GM12878 (cell line): ENCODE measurements around the gene MAT1A. TPM values are rescaled to one million over a fixed set of nuclear protein-coding genes. Genes with fewer than 3 reads are reported as not detected.

Source experiments
- ATAC-seq: fragments of 200-7000 bp; cut with Tn5 transposase; 3 replicates; pipeline ENCODE4 v1.9.1; 2020; ENCODE audit warnings: mild to moderate bottlenecking, moderate library complexity
- BruUV-seq: library from RNA; stranded (reverse); fragments of 400-500 nt; replicated peaks from 2 replicates; lab custom pipeline; 2021; lab: Mats Ljungman, UMichigan
- CTCF ChIA-PET: fragments of 300-600 bp; sonication (Branson Sonifier 250); formaldehyde crosslinking; extraction: SDS; loops from one replicate; lab custom pipeline; 2021; ENCODE audit warnings: inconsistent platforms; lab: Yijun Ruan, JAX
- POLR2A ChIA-PET: fragments of 350-600 bp; formaldehyde crosslinking; extraction: SDS; loops from one replicate; lab custom pipeline; 2021; ENCODE audit warnings: inconsistent platforms; lab: Charles Lee
- RAD21 ChIA-PET: fragments of 300-600 bp; sonication (Branson Sonifier 250); formaldehyde crosslinking; loops from one replicate; lab custom pipeline; 2023; ENCODE audit warnings: antibody characterized with exemption; ENCODE audit not compliant: unreplicated experiment; lab: Charles Lee
- SMC1A ChIA-PET: fragments of 300-600 bp; sonication (Branson Sonifier 250); formaldehyde crosslinking; loops from one replicate; lab custom pipeline; 2023; ENCODE audit not compliant: unreplicated experiment, uncharacterized antibody; lab: Charles Lee
- DNase-seq: peaks from one replicate; pipeline ENCODE4 v3.0.0-alpha.2; 2011; ENCODE audit warnings: low read depth, low spot score
- FAIRE-seq: peaks from 3 replicates; lab custom pipeline; 2011; peaks lifted over from hg19 to GRCh38; lab: Jason Lieb, UNC
- H2AFZ ChIP-seq: 2 replicates; pipeline ENCODE4 v1.6.0; 2011; ENCODE audit warnings: low read depth, low read length, control low read depth; ENCODE audit not compliant: control insufficient read depth
- H3K27ac ChIP-seq: 2 replicates; pipeline ENCODE4 v1.5.1; 2011; ENCODE audit warnings: control low read depth; ENCODE audit not compliant: control insufficient read depth, insufficient read depth
- H3K27me3 ChIP-seq, 2 experiments: replicated peaks in 1 of 2; 2 replicates each; pipeline versions ENCODE4 v1.6.0 to v1.6.1; 2011; ENCODE audit warnings: low read length in 1 of 2; ENCODE audit not compliant: control insufficient read depth in 2 of 2, insufficient read depth in 2 of 2
- H3K36me3 ChIP-seq, 2 experiments: 2 replicates each; pipeline ENCODE4 v1.5.1; 2011; ENCODE audit warnings: low read length in 1 of 2; ENCODE audit not compliant: control insufficient read depth in 2 of 2, insufficient read depth in 2 of 2
- H3K4me1 ChIP-seq: 2 replicates; pipeline ENCODE4 v1.6.1; 2011; ENCODE audit warnings: mild to moderate bottlenecking, low read length, moderate library complexity, mixed read lengths; ENCODE audit not compliant: control insufficient read depth, insufficient read depth
- H3K4me2 ChIP-seq: 2 replicates; pipeline ENCODE4 v1.6.0; 2011; ENCODE audit warnings: control low read depth; ENCODE audit not compliant: control insufficient read depth, insufficient read depth
- H3K4me3 ChIP-seq: fragments of 200-600 bp; sonication (generic); 2 replicates; pipeline ENCODE4 v1.5.1; 2016
- H3K79me2 ChIP-seq: 2 replicates; pipeline ENCODE4 v1.6.0; 2011; ENCODE audit warnings: low read length; ENCODE audit not compliant: control insufficient read depth, insufficient read depth
- H3K9ac ChIP-seq: 2 replicates; pipeline ENCODE4 v1.8.0; 2011; ENCODE audit warnings: low read length, control low read depth, mixed read lengths; ENCODE audit not compliant: control insufficient read depth, insufficient read depth
- H3K9me3 ChIP-seq: replicated peaks from 3 replicates; pipeline ENCODE4 v1.5.1; 2011; ENCODE audit warnings: mild to moderate bottlenecking, low read length; ENCODE audit not compliant: control insufficient read depth, insufficient read depth
- H4K20me1 ChIP-seq: 2 replicates; pipeline ENCODE4 v1.6.0; 2011; ENCODE audit not compliant: control insufficient read depth, insufficient read depth
- CBX5 ChIP-seq: sonication (generic); IDR thresholded peaks from 2 replicates; pipeline ENCODE4 v1.6.1; 2016; ENCODE audit warnings: low read depth, moderate library complexity, mild to moderate bottlenecking, inconsistent platforms
- ESRRA ChIP-seq: IDR thresholded peaks from 2 replicates; pipeline ENCODE4 v1.6.1; 2012; ENCODE audit warnings: mild to moderate bottlenecking, low read length, improper control_type of control experiment
- FOS ChIP-seq: IDR thresholded peaks from 3 replicates; pipeline ENCODE4 v1.6.1; 2011; ENCODE audit warnings: borderline replicate concordance; ENCODE audit not compliant: insufficient read length; ENCODE audit errors: extremely low read depth
- HDGF ChIP-seq: fragments of 450-650 bp; IDR thresholded peaks from 2 replicates; pipeline ENCODE4 v1.6.1; 2016; ENCODE audit warnings: antibody characterized with exemption
- NFYA ChIP-seq: IDR thresholded peaks from 2 replicates; pipeline ENCODE4 v1.6.1; 2011; ENCODE audit warnings: low read depth, mild to moderate bottlenecking, low read length, improper control_type of control experiment, borderline replicate concordance
- POLR2AphosphoS2 ChIP-seq: IDR thresholded peaks from 2 replicates; pipeline ENCODE4 v1.6.1; 2011; ENCODE audit warnings: low read depth, mild to moderate bottlenecking, low read length, improper control_type of control experiment, moderate library complexity
- SMARCA5 ChIP-seq: fragments of 450-650 bp; IDR thresholded peaks from 2 replicates; pipeline ENCODE4 v1.6.1; 2017; ENCODE audit warnings: mild to moderate bottlenecking
- WRNIP1 ChIP-seq: IDR thresholded peaks from 2 replicates; pipeline ENCODE4 v1.6.1; 2011; ENCODE audit warnings: low read depth, low read length, improper control_type of control experiment, borderline replicate concordance
- WGBS: methylation state at CpG from one replicate; pipeline ENCODE4 v1.1.6; 2016; ENCODE audit warnings: low lambda C conversion rate; ENCODE audit not compliant: insufficient replicate concordance, insufficient coverage; ENCODE audit errors: missing lambda C conversion rate; 5-methylcytosine and 5-hydroxymethylcytosine counted together
- in situ Hi-C: fragments of 300-500 bp; cut with MboI; formaldehyde crosslinking; loops from 9 replicates; pipeline ENCODE4 v1.14.3; 2018; ENCODE audit warnings: mixed read lengths
- intact Hi-C: fragments of 100-400 bp; cut with micrococcal nuclease; formaldehyde crosslinking; loops from one replicate; pipeline ENCODE4 v1.14.2; 2022; ENCODE audit not compliant: unreplicated experiment
- polyA plus RNA-seq, 11 experiments: library from polyadenylated mRNA; depleted of rRNA in 4 of 11; unstranded in 6 of 11; stranded (reverse) in 5 of 11; fragments of >200 nt; fragmentation: Nextera tagmentation in 4 of 11; fragmentation: Illumina TruSeq in 1 of 11; extraction: Ambion mirVana in 4 of 11; extraction: Trizol in 1 of 11; gene quantifications; 1 replicate in 1 of 11; 2 replicates in 10 of 11; pipeline versions ENCODE4 v1.2.1 to v1.2.3, GENCODE V29; 2011 to 2016; ENCODE audit warnings: inconsistent platforms in 2 of 11, missing spikeins in 2 of 11, low read depth in 1 of 11
- total RNA-seq, 4 experiments: library from RNA; depleted of rRNA in 3 of 4; stranded (reverse); fragments of >200 nt in 3 of 4; fragmentation: Illumina TruSeq in 1 of 4; extraction: Trizol in 1 of 4; gene quantifications; 2 replicates each; pipeline versions ENCODE4 v1.2.1 to v1.2.3, GENCODE V29; 2013 to 2021
- TF ChIP-seq, protein P1 (sequence below): fragments of 450-650 bp; conservative IDR thresholded peaks from 2 replicates; pipeline ENCODE4 v1.6.1; 2017; ENCODE audit warnings: mild to moderate bottlenecking, moderate library complexity
- TF ChIP-seq, protein P2 (sequence below): fragments of 450-650 bp; IDR thresholded peaks from 2 replicates; pipeline ENCODE4 v1.6.1; 2016; ENCODE audit warnings: mild to moderate bottlenecking

The MAT1A gene
- total and polyA plus RNA-seq, 10 of the 15 experiments (the other 5 are each of a cell fraction or from before 2014, with no cell fraction given), result 0.23 TPM; not detected in 9

DNA sequence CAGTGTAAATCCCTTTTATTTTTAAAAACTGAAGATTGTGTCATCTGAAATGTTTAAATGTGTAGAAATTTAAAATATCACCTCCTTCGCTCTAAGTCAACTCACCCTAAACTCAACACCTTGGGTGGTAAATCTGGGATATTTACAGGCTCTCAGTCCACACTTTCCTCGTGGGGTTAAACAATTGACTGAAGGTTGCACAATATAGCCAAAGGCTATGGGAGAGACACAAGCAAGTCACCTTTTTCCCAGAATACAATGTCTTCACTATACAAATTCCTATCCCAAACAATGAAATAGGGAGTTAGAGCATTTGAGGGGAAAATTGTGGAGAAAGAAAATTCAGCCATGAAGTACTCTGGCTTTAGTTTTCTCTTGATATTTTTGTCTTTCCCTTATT, 32.7 kb upstream of the MAT1A start:
- ChIA-PET POLR2A (interaction anchor here (0.6 kb wide), 1 partner anchor 19 kb away, joined by 5 read pairs; no protein-coding TSS in a partner anchor), RAD21 (no interaction called here), SMC1A (no interaction called here), CTCF (no interaction called here)
- Histone ChIP-seq H4K20me1 (no peaks in the 10 kb centered on the region), H3K4me3 (no peak overlapping the region), H2AFZ (no peak overlapping the region), H3K4me2 (no peak overlapping the region), H3K9ac (no peak overlapping the region), H3K27ac (no peak overlapping the region), H3K36me3 (no peaks in the 10 kb centered on the region), H3K4me1 (no peaks in the 10 kb centered on the region), H3K9me3 (no peaks in the 10 kb centered on the region), H3K27me3 (peaks cover 0 to 1% of the 10 kb centered on the region in 2 experiments; a peak in 2 of 4 replicates), H3K79me2 (no peaks in the 10 kb centered on the region)
- DNase-seq (no peak), FAIRE-seq (no peak), ATAC-seq (no peak)
- TF ChIP-seq, protein P1, sequence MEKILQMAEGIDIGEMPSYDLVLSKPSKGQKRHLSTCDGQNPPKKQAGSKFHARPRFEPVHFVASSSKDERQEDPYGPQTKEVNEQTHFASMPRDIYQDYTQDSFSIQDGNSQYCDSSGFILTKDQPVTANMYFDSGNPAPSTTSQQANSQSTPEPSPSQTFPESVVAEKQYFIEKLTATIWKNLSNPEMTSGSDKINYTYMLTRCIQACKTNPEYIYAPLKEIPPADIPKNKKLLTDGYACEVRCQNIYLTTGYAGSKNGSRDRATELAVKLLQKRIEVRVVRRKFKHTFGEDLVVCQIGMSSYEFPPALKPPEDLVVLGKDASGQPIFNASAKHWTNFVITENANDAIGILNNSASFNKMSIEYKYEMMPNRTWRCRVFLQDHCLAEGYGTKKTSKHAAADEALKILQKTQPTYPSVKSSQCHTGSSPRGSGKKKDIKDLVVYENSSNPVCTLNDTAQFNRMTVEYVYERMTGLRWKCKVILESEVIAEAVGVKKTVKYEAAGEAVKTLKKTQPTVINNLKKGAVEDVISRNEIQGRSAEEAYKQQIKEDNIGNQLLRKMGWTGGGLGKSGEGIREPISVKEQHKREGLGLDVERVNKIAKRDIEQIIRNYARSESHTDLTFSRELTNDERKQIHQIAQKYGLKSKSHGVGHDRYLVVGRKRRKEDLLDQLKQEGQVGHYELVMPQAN, result no peak
- TF ChIP-seq WRNIP1 (no peak), FOS (no peak), ESRRA (no peak), NFYA (no peak), POLR2AphosphoS2 (no peak), HDGF (no peak), CBX5 (no peak), SMARCA5 (no peak)
- TF ChIP-seq, protein P2, sequence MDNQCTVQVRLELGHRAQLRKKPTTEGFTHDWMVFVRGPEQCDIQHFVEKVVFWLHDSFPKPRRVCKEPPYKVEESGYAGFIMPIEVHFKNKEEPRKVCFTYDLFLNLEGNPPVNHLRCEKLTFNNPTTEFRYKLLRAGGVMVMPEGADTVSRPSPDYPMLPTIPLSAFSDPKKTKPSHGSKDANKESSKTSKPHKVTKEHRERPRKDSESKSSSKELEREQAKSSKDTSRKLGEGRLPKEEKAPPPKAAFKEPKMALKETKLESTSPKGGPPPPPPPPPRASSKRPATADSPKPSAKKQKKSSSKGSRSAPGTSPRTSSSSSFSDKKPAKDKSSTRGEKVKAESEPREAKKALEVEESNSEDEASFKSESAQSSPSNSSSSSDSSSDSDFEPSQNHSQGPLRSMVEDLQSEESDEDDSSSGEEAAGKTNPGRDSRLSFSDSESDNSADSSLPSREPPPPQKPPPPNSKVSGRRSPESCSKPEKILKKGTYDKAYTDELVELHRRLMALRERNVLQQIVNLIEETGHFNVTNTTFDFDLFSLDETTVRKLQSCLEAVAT, result no peak
- in situ Hi-C loops (no loop called here), intact Hi-C loops (no loop called here)
- 0% methylated on average over 2 of the region's 2 CpGs for WGBS
- BruUV-seq, result no TSS peak
